ENCODE results near the gene CARM1. TPM values are rescaled to one million over a fixed set of nuclear protein-coding genes. Genes with fewer than 3 reads are reported as not detected.

Gene CARM1
- total RNA-seq, 1 donor from 2014 or later: 66.7 TPM

GRCh38 chr19:10839114-10840050, 32.0 kb upstream of the CARM1 start:
- peaks cover 15% of the 10 kb centered on the region for H3K4me1 Mint-ChIP-seq (ENCODE audit: unreplicated experiment)
- peaks cover 2% of the 10 kb centered on the region for H3K36me3 Mint-ChIP-seq (ENCODE audit: unreplicated experiment)
- no peak for DNase-seq (ENCODE audit: extremely low spot score, unreplicated experiment)
- TF ChIP-seq CTCF (IDR thresholded peaks at IDR 0.05): no peak
- no peak overlapping the region for H3K4me3 Mint-ChIP-seq (ENCODE audit: unreplicated experiment)
- H3K9me3 Mint-ChIP-seq (ENCODE audit: unreplicated experiment): peaks cover 7% of the 10 kb centered on the region
- H3K27me3 Mint-ChIP-seq (ENCODE audit: unreplicated experiment): no peaks in the 10 kb centered on the region
- H3K27ac Mint-ChIP-seq (ENCODE audit: unreplicated experiment): no peak overlapping the region

GRCh38 chr19:10842788-10843187, 28.6 kb upstream of the CARM1 start:
- no peak overlapping the region for H3K4me3 Mint-ChIP-seq (ENCODE audit: unreplicated experiment)
- H3K9me3 Mint-ChIP-seq (ENCODE audit: unreplicated experiment): peaks cover 12% of the 10 kb centered on the region
- peaks cover 3% of the 10 kb centered on the region for H3K36me3 Mint-ChIP-seq (ENCODE audit: unreplicated experiment)
- no peaks in the 10 kb centered on the region for H3K4me1 Mint-ChIP-seq (ENCODE audit: unreplicated experiment)
- TF ChIP-seq CTCF (IDR thresholded peaks at IDR 0.05): no peak
- DNase-seq (ENCODE audit: extremely low spot score, unreplicated experiment): no peak
- H3K27ac Mint-ChIP-seq (ENCODE audit: unreplicated experiment): no peak overlapping the region
- no peaks in the 10 kb centered on the region for H3K27me3 Mint-ChIP-seq (ENCODE audit: unreplicated experiment)

- Mint-ChIP-seq H3K4me3 (ENCODE audit: unreplicated experiment) (no peak overlapping the region), H3K4me1 (ENCODE audit: unreplicated experiment) (no peaks in the 10 kb centered on the region), H3K36me3 (ENCODE audit: unreplicated experiment) (peaks cover 3% of the 10 kb centered on the region), H3K9me3 (ENCODE audit: unreplicated experiment) (peaks cover 5% of the 10 kb centered on the region), H3K27ac (ENCODE audit: unreplicated experiment) (no peak overlapping the region), H3K27me3 (ENCODE audit: unreplicated experiment) (peaks cover 4% of the 10 kb centered on the region)
- TF ChIP-seq CTCF (IDR thresholded peaks at IDR 0.05): no peak
- no peak for DNase-seq (ENCODE audit: extremely low spot score, unreplicated experiment)
Observed at GRCh38 chr19:10846500-10847202, 24.7 kb upstream of the CARM1 start.

- no peak within 1 kb of the TSS for H3K27ac Mint-ChIP-seq (ENCODE audit: unreplicated experiment)
- H3K27me3 Mint-ChIP-seq (ENCODE audit: unreplicated experiment): peaks cover 4% of the 10 kb centered on the region
- peaks cover 3% of the 10 kb centered on the region for H3K36me3 Mint-ChIP-seq (ENCODE audit: unreplicated experiment)
- H3K4me3 Mint-ChIP-seq (ENCODE audit: unreplicated experiment): no peak within 1 kb of the TSS
- peaks cover 4% of the 10 kb centered on the region for H3K4me1 Mint-ChIP-seq (ENCODE audit: unreplicated experiment)
- no peak for DNase-seq (ENCODE audit: extremely low spot score, unreplicated experiment)
- no peak for TF ChIP-seq CTCF (IDR thresholded peaks at IDR 0.05)
- H3K9me3 Mint-ChIP-seq (ENCODE audit: unreplicated experiment): peaks cover 5% of the 10 kb centered on the region
Observed at GRCh38 chr19:10848230-10848856, 23.0 kb upstream of the CARM1 start, which contains the start of gene C19orf38. Gene C19orf38, plus strand, starts transcription at chr19:10848415. Its CDS starts 94 bp downstream, at chr19:10848509.

Data from osteocyte (in vitro differentiated cells).